ENCODE results near the gene ASCL2.

Gene ASCL2

GRCh38 chr11:2296913-2297622 lies 26.7 kb upstream of the ASCL2 start:
- TF ChIP-seq GATA3 (IDR thresholded peaks at IDR 0.05; ENCODE audit: low read depth, low read length) (no peak), GATA2 (IDR thresholded peaks at IDR 0.05; ENCODE audit: low read depth, low read length) (no peak)

- TF ChIP-seq GATA2 (IDR thresholded peaks at IDR 0.05; ENCODE audit: low read depth, low read length): no peak
- no peak for TF ChIP-seq GATA3 (IDR thresholded peaks at IDR 0.05; ENCODE audit: low read depth, low read length)
Measured at GRCh38 chr11:2295971-2296912, 25.9 kb upstream of the ASCL2 start.

- no peak for TF ChIP-seq GATA3 (IDR thresholded peaks at IDR 0.05; ENCODE audit: low read depth, low read length)
- TF ChIP-seq GATA2 (IDR thresholded peaks at IDR 0.05; ENCODE audit: low read depth, low read length): no peak
Measured at GRCh38 chr11:2294926-2295290, 24.5 kb upstream of the ASCL2 start.

- TF ChIP-seq GATA2 (IDR thresholded peaks at IDR 0.05; ENCODE audit: low read depth, low read length) (no peak), GATA3 (IDR thresholded peaks at IDR 0.05; ENCODE audit: low read depth, low read length) (no peak)
Measured at GRCh38 chr11:2293984-2294925, 23.9 kb upstream of the ASCL2 start.

GRCh38 chr11:2293531-2293971 lies 23.2 kb upstream of the ASCL2 start:
- TF ChIP-seq GATA2 (IDR thresholded peaks at IDR 0.05; ENCODE audit: low read depth, low read length) (no peak), GATA3 (IDR thresholded peaks at IDR 0.05; ENCODE audit: low read depth, low read length) (no peak)

- no peak for TF ChIP-seq GATA2 (IDR thresholded peaks at IDR 0.05; ENCODE audit: low read depth, low read length)
- no peak for TF ChIP-seq GATA3 (IDR thresholded peaks at IDR 0.05; ENCODE audit: low read depth, low read length)
Measured at GRCh38 chr11:2290351-2290841, 20.0 kb upstream of the ASCL2 start.

GRCh38 chr11:2289859-2290258 lies 19.5 kb upstream of the ASCL2 start:
- no peak for TF ChIP-seq GATA2 (IDR thresholded peaks at IDR 0.05; ENCODE audit: low read depth, low read length)
- no peak for TF ChIP-seq GATA3 (IDR thresholded peaks at IDR 0.05; ENCODE audit: low read depth, low read length)

GRCh38 chr11:2289350-2289749 lies 19.0 kb upstream of the ASCL2 start:
- TF ChIP-seq GATA2 (IDR thresholded peaks at IDR 0.05; ENCODE audit: low read depth, low read length): no peak
- TF ChIP-seq GATA3 (IDR thresholded peaks at IDR 0.05; ENCODE audit: low read depth, low read length): no peak

- TF ChIP-seq GATA3 (IDR thresholded peaks at IDR 0.05; ENCODE audit: low read depth, low read length) (no peak), GATA2 (IDR thresholded peaks at IDR 0.05; ENCODE audit: low read depth, low read length) (no peak)
Measured at GRCh38 chr11:2287091-2287490, 16.7 kb upstream of the ASCL2 start.

GRCh38 chr11:2280208-2280607 lies 9.8 kb upstream of the ASCL2 start:
- TF ChIP-seq GATA3 (IDR thresholded peaks at IDR 0.05; ENCODE audit: low read depth, low read length): no peak
- no peak for TF ChIP-seq GATA2 (IDR thresholded peaks at IDR 0.05; ENCODE audit: low read depth, low read length)

GRCh38 chr11:2277933-2278523 lies 7.6 kb upstream of the ASCL2 start:
- TF ChIP-seq GATA3 (IDR thresholded peaks at IDR 0.05; ENCODE audit: low read depth, low read length) (no peak), GATA2 (IDR thresholded peaks at IDR 0.05; ENCODE audit: low read depth, low read length) (no peak)

GRCh38 chr11:2277008-2277346 lies 6.6 kb upstream of the ASCL2 start:
- no peak for TF ChIP-seq GATA3 (IDR thresholded peaks at IDR 0.05; ENCODE audit: low read depth, low read length)

GRCh38 chr11:2276280-2277007 lies 6.1 kb upstream of the ASCL2 start:
- TF ChIP-seq GATA2 (IDR thresholded peaks at IDR 0.05; ENCODE audit: low read depth, low read length) (no peak), GATA3 (IDR thresholded peaks at IDR 0.05; ENCODE audit: low read depth, low read length) (no peak)

Data from SH-SY5Y (cell line).